Measurements from ENCODE around the gene AFF1. TPM values are rescaled to one million over a fixed set of nuclear protein-coding genes. Genes with fewer than 3 reads are reported as not detected.

The AFF1 gene
- total and polyA plus RNA-seq, 2 donors from 2014 or later = 13.4 to 187 TPM

DNA sequence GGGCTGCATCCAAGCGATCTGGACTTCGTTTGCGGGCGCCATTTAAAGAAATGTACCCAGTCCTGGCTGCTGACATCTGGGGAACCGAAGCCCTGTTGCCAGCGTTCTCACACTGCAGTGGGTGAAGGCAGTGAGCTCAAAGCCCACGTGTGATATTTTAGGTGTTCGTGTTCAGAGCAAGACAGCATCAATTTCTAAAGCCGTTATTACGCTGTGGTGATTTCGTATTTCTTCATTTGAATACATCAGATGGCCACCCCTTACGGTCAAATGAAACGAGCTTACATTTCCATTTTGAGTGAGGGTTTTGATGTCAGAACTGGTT is 42.2 kb upstream of the AFF1 start:
- Histone ChIP-seq H3K27ac (ENCODE audit: low read depth in 2 of 2, low read length in 2 of 2) (peak overlapping the region; percentile 57 to 85), H3K4me1 (ENCODE audit: control insufficient read depth in 2 of 3, insufficient read depth in 2 of 3, low read depth in 1 of 3, low read length in 3 of 3) (peaks cover 0 to 2% (median 0%) of the 10 kb centered on the region in 3 donors), H3K27me3 (ENCODE audit: control insufficient read depth, insufficient read depth, low read length) (no peaks in the 10 kb centered on the region), H3K4me3 (ENCODE audit: low read length in 3 of 3) (peak overlapping the region; percentile 68 to 85 (median 75)), H3K36me3 (ENCODE audit: control insufficient read depth in 2 of 3, insufficient read depth in 3 of 3, low read length in 3 of 3) (no peaks in the 10 kb centered on the region), H3K9me3 (ENCODE audit: control insufficient read depth in 2 of 3, insufficient read depth in 1 of 3, low read length in 3 of 3) (no peaks in the 10 kb centered on the region), H3K9ac (ENCODE audit: low read length in 3 of 3) (peak overlapping the region; percentile 26 to 91 (median 85))
- TF ChIP-seq, protein P1, sequence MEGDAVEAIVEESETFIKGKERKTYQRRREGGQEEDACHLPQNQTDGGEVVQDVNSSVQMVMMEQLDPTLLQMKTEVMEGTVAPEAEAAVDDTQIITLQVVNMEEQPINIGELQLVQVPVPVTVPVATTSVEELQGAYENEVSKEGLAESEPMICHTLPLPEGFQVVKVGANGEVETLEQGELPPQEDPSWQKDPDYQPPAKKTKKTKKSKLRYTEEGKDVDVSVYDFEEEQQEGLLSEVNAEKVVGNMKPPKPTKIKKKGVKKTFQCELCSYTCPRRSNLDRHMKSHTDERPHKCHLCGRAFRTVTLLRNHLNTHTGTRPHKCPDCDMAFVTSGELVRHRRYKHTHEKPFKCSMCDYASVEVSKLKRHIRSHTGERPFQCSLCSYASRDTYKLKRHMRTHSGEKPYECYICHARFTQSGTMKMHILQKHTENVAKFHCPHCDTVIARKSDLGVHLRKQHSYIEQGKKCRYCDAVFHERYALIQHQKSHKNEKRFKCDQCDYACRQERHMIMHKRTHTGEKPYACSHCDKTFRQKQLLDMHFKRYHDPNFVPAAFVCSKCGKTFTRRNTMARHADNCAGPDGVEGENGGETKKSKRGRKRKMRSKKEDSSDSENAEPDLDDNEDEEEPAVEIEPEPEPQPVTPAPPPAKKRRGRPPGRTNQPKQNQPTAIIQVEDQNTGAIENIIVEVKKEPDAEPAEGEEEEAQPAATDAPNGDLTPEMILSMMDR (IDR thresholded peaks at IDR 0.05; ENCODE audit: borderline replicate concordance, extremely low read depth, insufficient read depth) = no peak
- DNase-seq = no peak
- intact Hi-C loops (cut with DNase I) = loop anchor here (5.0 kb wide), 1 partner anchor 390 kb away; no protein-coding TSS in a partner anchor
- FAIRE-seq = no peak

DNA sequence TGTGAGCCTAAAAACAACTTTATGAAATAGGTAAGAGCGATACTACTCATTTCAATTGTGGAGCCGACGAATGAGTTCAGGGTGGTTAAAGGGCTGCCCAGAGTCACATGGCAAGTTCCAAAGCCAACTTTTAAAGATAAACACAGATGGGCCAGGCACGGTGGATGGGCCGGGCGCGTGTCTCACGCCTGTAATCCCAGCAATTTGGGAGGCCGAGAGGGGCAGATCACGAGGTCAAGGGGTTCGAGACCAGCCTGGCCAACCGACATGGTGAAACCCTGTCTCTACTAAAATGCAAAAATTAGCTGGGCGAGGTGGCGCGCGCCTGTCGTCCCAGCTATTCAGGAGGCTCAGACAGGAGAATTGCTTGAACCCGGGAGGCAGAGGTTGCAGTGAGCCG is 41.7 kb upstream of the AFF1 start:
- H3K9me3 ChIP-seq (ENCODE audit: control insufficient read depth in 2 of 3, insufficient read depth in 1 of 3, low read length in 3 of 3) = no peaks in the 10 kb centered on the region
- no peak overlapping the region for H3K27ac ChIP-seq (ENCODE audit: low read depth in 2 of 2, low read length in 2 of 2)
- TF ChIP-seq, protein P1 (IDR thresholded peaks at IDR 0.05; ENCODE audit: borderline replicate concordance, extremely low read depth, insufficient read depth) = no peak
- peaks cover 0 to 2% (median 0%) of the 10 kb centered on the region in 3 donors for H3K4me1 ChIP-seq (ENCODE audit: control insufficient read depth in 2 of 3, insufficient read depth in 2 of 3, low read depth in 1 of 3, low read length in 3 of 3)
- no peak for DNase-seq
- H3K4me3 ChIP-seq (ENCODE audit: low read length in 3 of 3) = peak overlapping the region in 1 of 3 donors; percentile 75
- H3K27me3 ChIP-seq (ENCODE audit: control insufficient read depth, insufficient read depth, low read length) = no peaks in the 10 kb centered on the region
- FAIRE-seq = no peak
- intact Hi-C loops (cut with DNase I) = loop anchor here (5.0 kb wide), 1 partner anchor 391 kb away; no protein-coding TSS in a partner anchor
- peak overlapping the region in 1 of 3 donors; percentile 91 for H3K9ac ChIP-seq (ENCODE audit: low read length in 3 of 3)
- H3K36me3 ChIP-seq (ENCODE audit: control insufficient read depth in 2 of 3, insufficient read depth in 3 of 3, low read length in 3 of 3) = no peaks in the 10 kb centered on the region

DNA sequence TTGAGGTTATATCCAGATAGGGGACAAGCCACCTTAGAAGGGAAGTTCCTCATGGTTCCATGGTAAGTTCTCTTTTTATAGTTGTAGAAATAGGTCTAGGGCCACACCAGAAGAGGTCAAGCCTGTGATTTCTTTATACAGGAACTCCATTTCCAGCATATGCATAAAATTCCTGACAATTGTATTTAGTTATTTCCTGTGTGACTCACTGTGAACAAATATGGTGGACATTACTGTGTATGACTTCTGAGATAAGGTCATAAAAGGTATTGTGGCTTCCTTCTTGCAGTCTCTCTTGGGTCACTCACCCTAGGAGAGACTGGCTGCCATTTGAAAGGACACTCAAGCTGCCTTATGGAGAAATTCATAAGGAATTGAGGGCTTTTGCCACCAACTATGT is 40.4 kb upstream of the AFF1 start:
- intact Hi-C loops (cut with DNase I) = loop anchor here (5.0 kb wide), 1 partner anchor 392 kb away; no protein-coding TSS in a partner anchor
- DNase-seq = no peak

More for the DNA sequence above, 40.4 kb upstream of the AFF1 start:
- Histone ChIP-seq H3K9me3 (ENCODE audit: control insufficient read depth in 2 of 3, insufficient read depth in 1 of 3, low read length in 3 of 3) (no peaks in the 10 kb centered on the region), H3K27me3 (ENCODE audit: control insufficient read depth, insufficient read depth, low read length) (no peaks in the 10 kb centered on the region), H3K36me3 (ENCODE audit: control insufficient read depth in 2 of 3, insufficient read depth in 3 of 3, low read length in 3 of 3) (no peaks in the 10 kb centered on the region), H3K9ac (ENCODE audit: low read length in 3 of 3) (no peak overlapping the region), H3K4me3 (ENCODE audit: low read length in 3 of 3) (no peak overlapping the region), H3K27ac (ENCODE audit: low read depth in 2 of 2, low read length in 2 of 2) (no peak overlapping the region), H3K4me1 (ENCODE audit: control insufficient read depth in 2 of 3, insufficient read depth in 2 of 3, low read depth in 1 of 3, low read length in 3 of 3) (peaks cover 0 to 2% (median 0%) of the 10 kb centered on the region in 3 donors)
- no peak for FAIRE-seq
- TF ChIP-seq, protein P1 (IDR thresholded peaks at IDR 0.05; ENCODE audit: borderline replicate concordance, extremely low read depth, insufficient read depth) = no peak
